COR-L47 (cell line): Measurements from ENCODE around the gene CEL.
"Not testable (repeated sequence)": the region's sequence is repeated elsewhere in the genome, so short reads cannot be mapped to it uniquely, and the experiment has no call there.

Source experiments
- DNase-seq: peaks from one replicate; lab custom pipeline; 2025; lab: John Stamatoyannopoulos, UW

CEL gene

GRCh38 chr9:133064241-133065069 lies 2.7 kb downstream of the CEL start:
- no peak for DNase-seq

- DNase-seq, result no peak
Measured at GRCh38 chr9:133065070-133065388, 3.2 kb downstream of the CEL start.

GRCh38 chr9:133066181-133066983 lies 4.6 kb downstream of the CEL start:
- no peak for DNase-seq

- no peak for DNase-seq
Measured at GRCh38 chr9:133067006-133067405, 5.2 kb downstream of the CEL start.

- DNase-seq, result no peak
Measured at GRCh38 chr9:133067813-133068212, 6.0 kb downstream of the CEL start.

GRCh38 chr9:133068431-133068830 lies 6.7 kb downstream of the CEL start:
- DNase-seq, result not testable (repeated sequence)

- DNase-seq, result not testable (repeated sequence)
Measured at GRCh38 chr9:133070500-133070961, 8.8 kb downstream of the CEL start.

GRCh38 chr9:133070985-133071384 lies 9.2 kb downstream of the CEL start:
- DNase-seq, result not testable (repeated sequence)

- DNase-seq, result no peak
Measured at GRCh38 chr9:133071484-133072150, 9.8 kb downstream of the CEL start.

- DNase-seq, result not testable (repeated sequence)
Measured at GRCh38 chr9:133072210-133072609, 10.4 kb downstream of the CEL start.

- no peak for DNase-seq
Measured at GRCh38 chr9:133073086-133074014, 11.6 kb downstream of the CEL start.

- no peak for DNase-seq
Measured at GRCh38 chr9:133074111-133074651, 12.4 kb downstream of the CEL start.

GRCh38 chr9:133075925-133076630 lies 14.3 kb downstream of the CEL start:
- no peak for DNase-seq

- no peak for DNase-seq
Measured at GRCh38 chr9:133076691-133077090, 14.9 kb downstream of the CEL start.

GRCh38 chr9:133078486-133078885 lies 16.7 kb downstream of the CEL start:
- DNase-seq, result no peak

- no peak for DNase-seq
Measured at GRCh38 chr9:133080161-133080560, 18.4 kb downstream of the CEL start.

GRCh38 chr9:133080786-133081779 lies 19.3 kb downstream of the CEL start:
- DNase-seq, result not testable (repeated sequence)

- DNase-seq, result not testable (repeated sequence)
Measured at GRCh38 chr9:133081957-133082644, 20.3 kb downstream of the CEL start.

- not testable (repeated sequence) for DNase-seq
Measured at GRCh38 chr9:133083688-133084087, 21.9 kb downstream of the CEL start.
